ENCODE measurements around the gene PCDHGA7.
"Not testable (repeated sequence)": the region's sequence is repeated elsewhere in the genome, so short reads cannot be mapped to it uniquely, and the experiment has no call there.

The PCDHGA7 gene

DNA sequence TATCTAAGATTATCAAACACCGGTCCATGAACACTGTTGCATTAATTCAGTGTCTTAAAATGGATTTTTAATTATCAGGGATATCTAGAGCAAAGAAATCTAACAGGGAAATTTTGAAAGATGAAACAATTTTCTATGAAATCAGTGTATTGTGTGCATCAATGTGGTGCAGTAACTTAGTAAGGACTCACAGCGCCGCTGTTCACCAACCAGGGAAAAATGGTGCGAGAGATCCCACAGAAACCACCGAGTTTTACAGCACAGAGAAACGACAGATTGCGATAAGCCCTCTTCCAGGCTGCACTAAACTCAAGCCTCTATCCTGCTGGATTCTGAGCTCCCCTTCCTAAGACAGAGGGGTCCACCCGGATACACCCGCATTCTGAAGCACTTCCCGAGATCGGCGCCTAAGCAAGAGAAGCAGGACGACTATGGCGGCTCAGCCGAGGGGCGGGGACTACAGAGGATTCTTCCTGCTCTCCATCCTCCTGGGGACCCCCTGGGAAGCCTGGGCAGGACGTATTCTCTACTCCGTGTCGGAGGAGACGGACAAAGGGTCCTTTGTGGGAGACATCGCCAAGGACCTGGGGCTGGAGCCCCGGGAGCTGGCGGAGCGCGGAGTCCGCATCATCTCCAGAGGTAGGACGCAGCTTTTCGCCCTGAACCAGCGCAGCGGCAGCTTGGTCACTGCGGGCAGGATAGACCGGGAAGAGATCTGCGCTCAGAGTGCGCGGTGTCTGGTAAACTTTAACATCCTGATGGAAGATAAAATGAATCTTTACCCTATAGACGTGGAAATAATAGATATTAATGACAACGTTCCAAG lies at the start of gene PCDHGA7:
Gene PCDHGA7, plus strand, starts transcription at position 274 of the 826 bp plus-strand sequence. Its CDS starts 158 bp downstream, at position 432.
- H3K4me3 ChIP-seq (ENCODE audit: low read depth, low read length) = peak within 1 kb of the TSS; percentile 54
- TF ChIP-seq, protein P1, sequence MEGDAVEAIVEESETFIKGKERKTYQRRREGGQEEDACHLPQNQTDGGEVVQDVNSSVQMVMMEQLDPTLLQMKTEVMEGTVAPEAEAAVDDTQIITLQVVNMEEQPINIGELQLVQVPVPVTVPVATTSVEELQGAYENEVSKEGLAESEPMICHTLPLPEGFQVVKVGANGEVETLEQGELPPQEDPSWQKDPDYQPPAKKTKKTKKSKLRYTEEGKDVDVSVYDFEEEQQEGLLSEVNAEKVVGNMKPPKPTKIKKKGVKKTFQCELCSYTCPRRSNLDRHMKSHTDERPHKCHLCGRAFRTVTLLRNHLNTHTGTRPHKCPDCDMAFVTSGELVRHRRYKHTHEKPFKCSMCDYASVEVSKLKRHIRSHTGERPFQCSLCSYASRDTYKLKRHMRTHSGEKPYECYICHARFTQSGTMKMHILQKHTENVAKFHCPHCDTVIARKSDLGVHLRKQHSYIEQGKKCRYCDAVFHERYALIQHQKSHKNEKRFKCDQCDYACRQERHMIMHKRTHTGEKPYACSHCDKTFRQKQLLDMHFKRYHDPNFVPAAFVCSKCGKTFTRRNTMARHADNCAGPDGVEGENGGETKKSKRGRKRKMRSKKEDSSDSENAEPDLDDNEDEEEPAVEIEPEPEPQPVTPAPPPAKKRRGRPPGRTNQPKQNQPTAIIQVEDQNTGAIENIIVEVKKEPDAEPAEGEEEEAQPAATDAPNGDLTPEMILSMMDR (IDR thresholded peaks at IDR 0.05; ENCODE audit: borderline replicate concordance, insufficient read depth, low read depth, low read length) = peak; percentile 36; the same call in 1 of the 2 replicates

DNA sequence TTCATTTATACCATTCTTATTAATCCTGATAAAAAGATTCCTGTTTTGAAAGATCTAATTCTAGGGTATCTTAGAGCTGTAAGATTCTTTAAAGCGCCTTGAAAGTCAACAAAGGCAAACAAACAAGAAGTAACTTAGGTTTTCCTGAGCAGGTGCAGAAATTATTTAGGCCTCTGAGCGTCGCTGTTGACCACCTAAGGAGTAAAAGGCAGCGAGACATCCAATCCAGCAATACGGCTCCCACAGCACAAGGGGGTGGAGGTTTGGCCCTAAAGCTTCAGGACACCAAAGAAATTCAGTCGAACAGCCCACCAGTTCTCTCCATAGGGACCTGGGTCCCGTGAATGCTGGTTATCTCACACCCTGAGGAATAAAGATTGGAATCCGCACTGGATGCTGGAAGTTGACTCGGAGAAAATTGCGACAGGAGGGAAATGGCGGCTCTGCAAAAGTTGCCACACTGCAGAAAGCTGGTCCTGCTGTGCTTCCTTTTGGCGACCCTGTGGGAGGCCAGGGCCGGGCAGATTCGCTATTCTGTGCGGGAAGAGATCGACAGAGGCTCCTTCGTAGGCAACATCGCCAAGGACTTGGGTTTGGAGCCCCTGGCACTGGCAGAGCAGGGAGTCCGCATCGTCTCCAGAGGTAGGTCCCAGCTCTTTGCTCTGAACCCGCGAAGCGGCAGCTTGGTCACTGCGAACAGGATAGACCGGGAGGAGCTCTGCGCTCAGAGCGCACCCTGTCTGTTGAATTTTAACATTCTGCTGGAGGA lies 43.8 kb upstream of the PCDHGA7 start, which contains the start of gene PCDHGA2:
Gene PCDHGA2, plus strand, starts transcription at position 223 of the 769 bp plus-strand sequence.
- TF ChIP-seq, protein P1 (IDR thresholded peaks at IDR 0.05; ENCODE audit: borderline replicate concordance, insufficient read depth, low read depth, low read length) = peak; percentile 26; the same call in 1 of the 2 replicates
- H3K4me3 ChIP-seq (ENCODE audit: low read depth, low read length) = no peak within 1 kb of the TSS

DNA sequence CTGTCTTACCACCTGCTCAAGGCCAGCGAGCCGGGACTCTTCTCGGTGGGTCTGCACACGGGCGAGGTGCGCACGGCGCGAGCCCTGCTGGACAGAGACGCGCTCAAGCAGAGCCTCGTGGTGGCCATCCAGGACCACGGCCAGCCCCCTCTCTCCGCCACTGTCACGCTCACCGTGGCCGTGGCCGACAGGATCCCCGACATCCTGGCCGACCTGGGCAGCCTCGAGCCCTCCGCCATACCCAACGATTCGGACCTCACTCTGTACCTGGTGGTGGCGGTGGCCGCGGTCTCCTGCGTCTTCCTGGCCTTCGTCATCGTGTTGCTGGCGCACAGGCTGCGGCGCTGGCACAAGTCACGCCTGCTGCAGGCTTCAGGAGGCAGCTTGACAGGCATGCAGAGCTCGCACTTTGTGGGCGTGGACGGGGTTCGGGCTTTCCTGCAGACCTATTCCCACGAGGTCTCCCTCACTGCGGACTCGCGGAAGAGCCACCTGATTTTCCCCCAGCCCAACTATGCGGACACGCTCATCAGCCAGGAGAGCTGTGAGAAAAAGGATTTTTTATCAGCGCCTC lies 41.7 kb upstream of the PCDHGA7 start:
- H3K4me3 ChIP-seq (ENCODE audit: low read depth, low read length) = not testable (repeated sequence)

DNA sequence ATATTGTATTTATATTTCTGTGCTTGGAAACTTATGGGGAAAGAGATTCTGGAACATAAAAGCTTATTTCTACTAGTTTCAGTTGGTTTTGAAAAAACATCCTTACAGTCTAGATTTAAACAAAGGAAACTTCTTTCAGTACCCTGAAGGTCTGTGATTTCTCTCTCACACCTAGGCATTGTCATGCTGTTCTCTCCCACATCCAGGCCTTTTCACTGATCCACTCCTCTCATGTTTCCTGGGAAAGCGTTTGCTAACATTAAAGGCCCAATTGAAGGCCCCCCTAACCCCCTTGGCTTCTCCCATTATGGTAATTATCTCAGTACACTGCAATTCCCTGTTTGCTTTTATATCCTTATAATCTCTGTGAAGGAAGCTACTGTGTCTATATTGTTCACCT lies 39.8 kb upstream of the PCDHGA7 start:
- TF ChIP-seq, protein P1 (IDR thresholded peaks at IDR 0.05; ENCODE audit: borderline replicate concordance, insufficient read depth, low read depth, low read length) = no peak
- H3K4me3 ChIP-seq (ENCODE audit: low read depth, low read length) = no peak overlapping the region

DNA sequence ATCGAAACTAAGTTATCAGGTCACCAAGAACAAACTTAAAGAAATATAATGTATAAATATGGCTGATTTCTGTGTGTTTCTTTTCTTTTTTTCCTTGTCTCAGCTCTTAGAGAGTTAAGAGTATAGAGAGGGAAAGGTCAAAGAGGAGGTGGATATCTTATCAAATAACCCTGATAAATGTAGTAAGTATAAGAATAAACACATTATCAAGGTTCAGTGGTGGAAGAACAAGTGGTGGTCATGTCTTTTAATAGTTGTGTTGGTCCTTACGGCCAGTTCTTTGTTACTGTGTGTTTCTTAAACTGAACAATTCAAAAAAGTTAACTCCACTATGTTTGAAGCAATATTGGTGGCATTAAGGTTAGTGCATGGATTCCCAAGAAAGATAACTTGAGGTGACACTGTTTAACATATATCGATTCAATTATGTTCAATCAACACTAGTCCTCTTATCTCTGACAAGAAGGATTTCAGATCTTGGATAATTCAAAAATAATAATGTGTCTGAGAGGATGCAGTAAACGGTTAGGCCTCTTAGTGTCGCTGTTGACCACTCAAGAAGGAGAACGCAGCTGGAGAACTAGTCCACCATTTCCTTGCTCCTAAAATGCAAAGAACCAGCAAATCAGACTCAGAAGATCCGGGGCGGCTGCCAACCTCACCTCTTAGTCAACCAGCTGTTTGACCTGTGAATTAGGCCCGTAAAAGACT lies 39.1 kb upstream of the PCDHGA7 start, which contains the start of gene PCDHGA3:
Gene PCDHGA3, plus strand, starts transcription at position 588 of the 711 bp plus-strand sequence. CDS start 205 bp downstream, outside the sequence.
- TF ChIP-seq, protein P1 (IDR thresholded peaks at IDR 0.05; ENCODE audit: borderline replicate concordance, insufficient read depth, low read depth, low read length) = peak; percentile 29; the same call in 1 of the 2 replicates
- H3K4me3 ChIP-seq (ENCODE audit: low read depth, low read length) = no peak within 1 kb of the TSS

DNA sequence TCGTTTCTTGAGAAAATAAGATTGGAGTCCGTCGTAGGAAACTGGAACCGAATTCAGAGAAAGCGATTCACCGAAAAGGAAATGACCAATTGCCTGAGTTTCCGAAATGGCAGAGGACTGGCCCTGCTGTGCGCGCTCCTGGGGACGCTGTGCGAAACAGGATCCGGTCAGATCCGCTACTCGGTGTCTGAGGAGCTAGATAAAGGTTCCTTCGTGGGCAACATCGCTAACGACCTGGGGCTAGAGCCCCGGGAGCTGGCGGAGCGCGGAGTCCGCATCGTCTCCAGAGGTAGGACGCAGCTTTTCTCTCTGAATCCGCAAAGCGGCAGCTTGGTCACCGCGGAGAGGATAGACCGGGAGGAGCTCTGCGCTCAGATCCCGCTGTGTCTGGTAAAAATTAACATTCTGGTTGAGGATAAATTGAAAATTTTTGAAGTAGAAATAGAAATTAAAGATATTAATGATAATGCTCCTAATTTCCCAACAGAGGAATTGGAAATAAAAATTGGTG lies 38.5 kb upstream of the PCDHGA7 start:
- TF ChIP-seq, protein P1 (IDR thresholded peaks at IDR 0.05; ENCODE audit: borderline replicate concordance, insufficient read depth, low read depth, low read length) = no peak
- no peak overlapping the region for H3K4me3 ChIP-seq (ENCODE audit: low read depth, low read length)

All from GM12875 (cell line).